RWPE1 (cell line): ENCODE data around the gene GALNT9.

ENCODE experiments used
- CTCF ChIA-PET: fragments of 350-600 bp; sonication (Branson Sonifier 250); formaldehyde crosslinking; extraction: SDS; loops from one replicate; lab custom pipeline; 2021; lab: Yijun Ruan, JAX
- POLR2A ChIA-PET: fragments of 400-600 bp; formaldehyde crosslinking; extraction: SDS; loops from one replicate; lab custom pipeline; 2020; ENCODE audit warnings: antibody characterized with exemption; ENCODE audit not compliant: low non-redundant PET; lab: Yijun Ruan, JAX
- DNase-seq: peaks from one replicate; pipeline ENCODE4 v3.0.0; 2012; ENCODE audit warnings: low spot score
- H3K27ac ChIP-seq: fragments of 450-650 bp; 2 replicates; pipeline ENCODE4 v1.5.1; 2017
- TF ChIP-seq, protein P1 (sequence below): fragments of 450-650 bp; conservative IDR thresholded peaks from 2 replicates; pipeline ENCODE4 v1.5.1; 2017; ENCODE audit warnings: low read depth, mild to moderate bottlenecking

The GALNT9 gene

DNA sequence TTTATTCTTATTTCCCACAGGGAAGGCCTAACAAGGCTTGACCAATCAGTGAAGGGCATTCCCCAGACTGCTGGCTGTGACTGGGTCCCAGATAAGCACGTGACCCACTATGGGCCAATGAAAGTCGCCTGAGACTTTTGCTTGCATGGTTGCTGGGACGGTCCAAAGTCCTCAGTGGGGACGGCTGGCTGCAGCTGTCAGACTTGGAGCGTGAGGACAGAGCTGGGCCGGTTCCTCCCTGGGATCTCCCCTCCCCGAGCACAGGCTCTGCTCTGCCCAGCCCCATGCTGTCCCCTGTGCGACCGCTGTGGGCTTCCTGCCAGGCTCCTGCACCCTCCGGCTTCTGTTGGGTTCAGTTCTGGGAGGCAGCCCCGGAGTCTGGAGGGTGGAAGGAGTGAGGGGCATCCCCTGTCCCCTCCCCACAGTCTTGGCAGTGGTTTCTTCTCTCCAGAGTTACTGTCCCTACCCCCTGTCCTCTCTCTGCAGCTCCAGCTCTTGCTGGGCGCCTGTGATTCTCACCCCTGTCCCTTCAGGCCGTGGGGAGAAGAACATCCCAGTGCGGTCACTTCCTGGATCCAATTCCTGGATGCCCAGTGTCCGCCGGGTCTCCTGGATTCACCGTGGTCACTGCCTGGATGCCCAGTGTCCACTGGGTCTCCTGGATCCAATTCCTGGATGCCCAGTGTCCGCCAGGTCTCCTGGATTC, 50.1 kb downstream of the GALNT9 start:
- TF ChIP-seq, protein P1, sequence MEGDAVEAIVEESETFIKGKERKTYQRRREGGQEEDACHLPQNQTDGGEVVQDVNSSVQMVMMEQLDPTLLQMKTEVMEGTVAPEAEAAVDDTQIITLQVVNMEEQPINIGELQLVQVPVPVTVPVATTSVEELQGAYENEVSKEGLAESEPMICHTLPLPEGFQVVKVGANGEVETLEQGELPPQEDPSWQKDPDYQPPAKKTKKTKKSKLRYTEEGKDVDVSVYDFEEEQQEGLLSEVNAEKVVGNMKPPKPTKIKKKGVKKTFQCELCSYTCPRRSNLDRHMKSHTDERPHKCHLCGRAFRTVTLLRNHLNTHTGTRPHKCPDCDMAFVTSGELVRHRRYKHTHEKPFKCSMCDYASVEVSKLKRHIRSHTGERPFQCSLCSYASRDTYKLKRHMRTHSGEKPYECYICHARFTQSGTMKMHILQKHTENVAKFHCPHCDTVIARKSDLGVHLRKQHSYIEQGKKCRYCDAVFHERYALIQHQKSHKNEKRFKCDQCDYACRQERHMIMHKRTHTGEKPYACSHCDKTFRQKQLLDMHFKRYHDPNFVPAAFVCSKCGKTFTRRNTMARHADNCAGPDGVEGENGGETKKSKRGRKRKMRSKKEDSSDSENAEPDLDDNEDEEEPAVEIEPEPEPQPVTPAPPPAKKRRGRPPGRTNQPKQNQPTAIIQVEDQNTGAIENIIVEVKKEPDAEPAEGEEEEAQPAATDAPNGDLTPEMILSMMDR: no peak
- ChIA-PET CTCF (no interaction called here), POLR2A (no interaction called here)
- DNase-seq: no peak
- no peak overlapping the region for H3K27ac ChIP-seq

DNA sequence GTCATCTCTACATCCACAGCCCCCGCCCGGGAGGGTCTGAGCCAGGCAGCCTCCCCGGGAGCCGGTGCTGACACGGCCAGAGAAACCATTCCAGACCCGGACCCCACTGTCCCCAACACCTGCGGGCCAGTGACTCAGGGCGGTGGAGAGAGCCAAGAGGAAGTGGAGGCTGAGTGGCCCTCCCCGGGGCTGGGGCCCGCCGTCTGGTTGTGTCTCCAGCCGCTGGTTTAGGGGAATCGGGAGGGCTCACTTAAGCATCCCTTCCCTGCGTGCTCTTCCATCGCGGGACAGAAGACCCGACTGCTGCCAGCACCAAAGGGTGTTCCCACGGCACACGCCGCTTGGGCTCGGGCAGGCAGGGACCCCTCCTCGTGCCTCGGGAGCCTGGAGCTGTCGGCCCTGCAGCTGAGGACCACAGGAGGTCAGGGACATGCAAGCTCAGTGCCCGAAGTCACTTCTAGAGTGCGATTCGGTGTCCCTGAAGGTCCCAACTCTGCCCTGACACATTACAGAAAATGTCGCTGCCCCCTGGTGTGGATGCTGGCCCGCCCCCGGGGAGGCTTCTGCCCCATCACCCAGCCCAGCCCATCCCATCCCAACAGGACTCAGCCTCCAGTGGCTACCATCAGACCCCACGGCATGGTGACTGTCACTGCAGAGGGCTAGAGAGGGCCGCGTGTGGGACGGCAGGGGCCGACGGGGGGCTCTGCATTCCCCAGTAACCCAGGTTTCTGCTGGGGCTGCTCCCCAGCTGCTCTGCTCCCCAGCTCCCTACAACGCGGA, 50.8 kb downstream of the GALNT9 start:
- no peak overlapping the region for H3K27ac ChIP-seq
- no peak for DNase-seq
- ChIA-PET CTCF (no interaction called here), POLR2A (no interaction called here)
- TF ChIP-seq, protein P1: no peak

DNA sequence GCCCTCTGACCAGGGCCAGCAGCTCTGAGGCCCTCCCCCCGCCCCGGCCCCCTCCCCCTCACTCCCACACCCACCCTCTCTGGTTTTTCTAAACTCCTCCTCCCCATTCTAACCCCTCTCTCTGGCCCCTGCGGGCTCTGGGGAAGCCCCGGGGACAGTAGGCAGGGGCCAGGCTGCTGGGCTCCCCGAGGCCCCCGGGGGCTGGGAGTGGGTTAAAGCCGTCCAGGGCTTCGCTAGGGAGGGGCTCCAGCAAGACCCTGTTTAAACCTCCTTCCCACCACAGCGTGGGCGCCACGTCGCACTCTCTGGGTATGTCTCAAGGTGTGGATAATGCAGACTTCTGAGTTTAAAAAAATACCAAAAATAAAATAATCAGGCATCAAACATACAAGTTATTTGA, 51.4 kb downstream of the GALNT9 start:
- no peak for DNase-seq
- no peak overlapping the region for H3K27ac ChIP-seq
- ChIA-PET CTCF (interaction anchor here (0.6 kb wide), 1 partner anchor 61 kb away, joined by 3 read pairs; no protein-coding TSS in a partner anchor), POLR2A (no interaction called here)
- TF ChIP-seq, protein P1: no peak

DNA sequence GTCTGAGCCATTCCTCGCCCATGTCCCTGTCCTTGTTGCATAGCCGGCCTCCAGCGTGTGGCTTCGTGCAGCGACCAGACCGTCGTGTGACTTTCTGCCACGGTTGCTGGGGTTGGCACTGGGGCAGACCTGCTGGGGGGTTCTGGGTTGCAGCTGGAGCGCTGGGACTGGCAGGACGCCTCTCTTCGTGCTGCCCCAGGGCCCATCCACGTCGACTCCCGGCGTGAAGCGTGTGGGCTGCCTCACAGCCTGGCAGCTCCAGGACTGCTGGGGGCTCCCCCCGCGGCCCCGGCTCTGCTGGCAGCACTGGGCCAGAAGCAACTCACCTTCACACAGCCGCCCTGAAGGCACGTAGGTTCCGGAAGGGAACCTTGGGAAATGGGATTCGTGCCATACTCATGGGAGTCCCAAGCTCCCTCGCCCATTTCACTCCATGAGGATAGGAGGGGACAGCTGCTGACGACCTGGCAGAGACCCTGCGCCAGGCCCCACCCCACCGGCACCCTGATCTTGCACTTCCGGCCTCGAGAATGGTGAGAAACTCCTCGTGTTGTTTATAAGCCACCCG, 51.9 kb downstream of the GALNT9 start:
- ChIA-PET POLR2A (no interaction called here), CTCF (interaction anchor here (0.5 to 0.6 kb wide), 2 partner anchors 61 to 186 kb away, joined by 3 read pairs; no protein-coding TSS in a partner anchor)
- TF ChIP-seq, protein P1: no peak
- no peak for DNase-seq
- no peak overlapping the region for H3K27ac ChIP-seq

DNA sequence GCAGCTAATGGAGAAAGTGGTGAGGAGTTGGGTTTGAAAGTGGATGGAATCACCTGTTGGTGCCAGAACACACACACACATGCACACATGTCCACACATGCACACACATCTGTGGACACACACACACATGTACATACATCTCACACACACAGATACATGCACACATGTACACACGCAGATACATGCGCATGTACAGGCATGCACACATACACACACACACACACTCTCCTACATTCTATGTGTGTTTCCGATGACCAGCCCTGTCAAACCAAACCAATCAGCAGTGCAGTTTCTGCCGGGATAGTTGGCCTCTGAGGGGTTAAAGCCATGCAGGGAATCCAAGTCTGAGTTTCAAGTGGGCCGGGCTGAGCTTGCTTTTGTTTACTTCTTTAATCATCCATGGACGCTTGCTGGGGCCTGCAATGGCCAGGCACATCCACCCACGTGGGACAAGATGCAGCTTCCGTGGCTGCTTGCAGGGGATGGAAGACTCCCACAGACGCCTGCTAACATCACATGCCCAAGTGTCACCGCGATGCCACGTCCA, 52.5 kb downstream of the GALNT9 start:
- no peak overlapping the region for H3K27ac ChIP-seq
- no peak for DNase-seq
- TF ChIP-seq, protein P1: no peak
- POLR2A ChIA-PET: no interaction called here
- CTCF ChIA-PET: interaction anchor here (0.5 to 0.8 kb wide), 3 partner anchors 11 to 185 kb away, joined by 3 read pairs; no protein-coding TSS in a partner anchor

DNA sequence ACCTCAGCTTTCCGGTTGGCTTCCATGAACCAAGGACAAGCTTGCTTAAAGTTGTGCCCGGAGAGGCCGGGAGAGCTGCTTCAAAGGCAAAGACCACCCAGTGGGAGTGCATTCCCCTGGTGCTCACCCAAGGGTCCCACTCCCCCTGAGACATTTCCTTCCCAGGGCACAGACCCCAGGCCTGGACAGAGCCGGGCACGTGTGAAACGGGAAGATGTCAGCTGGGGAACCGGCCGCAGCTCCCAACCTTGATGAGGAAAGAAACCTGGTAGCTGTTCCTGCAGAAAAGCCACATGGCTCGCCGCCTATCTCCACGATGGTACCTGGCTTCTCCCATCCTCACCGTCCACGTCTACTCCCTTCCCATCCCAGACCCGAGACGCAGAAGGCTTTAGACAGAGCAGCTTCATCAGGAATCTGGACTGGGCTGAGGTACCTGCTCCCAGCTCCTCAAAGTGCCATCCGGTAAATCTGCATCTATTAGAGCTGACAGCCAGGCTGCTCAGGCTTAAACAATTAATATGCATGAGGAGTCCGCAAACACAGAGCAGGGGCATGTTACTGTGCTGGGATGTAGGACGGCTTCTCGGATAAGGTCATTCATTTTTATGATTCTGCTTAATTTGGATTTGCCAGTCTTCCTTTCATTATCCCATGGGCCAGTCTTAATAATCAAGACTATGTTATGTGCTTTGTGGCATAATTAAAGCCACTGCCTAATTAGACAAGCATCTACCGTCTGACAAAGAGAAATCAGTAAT, 53.1 kb downstream of the GALNT9 start:
- TF ChIP-seq, protein P1: no peak
- CTCF ChIA-PET: interaction anchor here (0.8 kb wide), 3 partner anchors 9 to 21 kb away, joined by 3 to 4 read pairs (median 3); no protein-coding TSS in a partner anchor
- POLR2A ChIA-PET: no interaction called here
- H3K27ac ChIP-seq: no peak overlapping the region
- no peak for DNase-seq
